ENCODE data around the gene MYL6B. TPM values are rescaled to one million over a fixed set of nuclear protein-coding genes. Genes with fewer than 3 reads are reported as not detected.
A peak's percentile ranks its signal among the peaks of the same experiment; 100 is the strongest.

MYL6B gene
- polyA plus RNA-seq, 2 of the 4 experiments (the other 2 are of a cell fraction), result 67.0 to 83.9 TPM

DNA sequence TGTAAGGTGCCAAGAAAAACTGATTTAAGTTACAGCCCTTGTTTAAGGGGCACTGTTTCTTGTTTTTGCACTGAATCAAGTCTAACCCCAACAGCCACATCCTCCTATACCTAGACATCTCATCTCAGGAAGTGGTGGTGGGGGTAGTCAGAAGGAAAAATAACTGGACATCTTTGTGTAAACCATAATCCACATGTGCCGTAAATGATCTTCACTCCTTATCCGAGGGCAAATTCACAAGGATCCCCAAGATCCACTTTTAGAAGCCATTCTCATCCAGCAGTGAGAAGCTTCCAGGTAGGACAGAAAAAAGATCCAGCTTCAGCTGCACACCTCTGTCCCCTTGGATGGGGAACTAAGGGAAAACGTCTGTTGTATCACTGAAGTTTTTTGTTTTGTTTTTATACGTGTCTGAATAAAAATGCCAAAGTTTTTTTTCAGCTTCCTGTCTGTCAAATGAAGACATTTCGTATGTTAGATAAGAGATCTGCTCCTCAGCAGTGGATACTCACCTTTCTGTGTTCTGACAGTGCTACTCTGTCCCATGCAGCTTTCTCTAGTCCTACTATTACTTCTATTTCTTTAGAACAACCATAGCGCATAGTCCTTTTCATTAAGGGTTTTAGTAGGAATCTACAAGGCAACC, 49.2 kb upstream of the MYL6B start:
- Histone ChIP-seq H3K4me2 (peak overlapping the region; percentile 85), H3K4me3 (peak overlapping the region; percentile 54), H3K4me1 (peaks cover 24% of the 10 kb centered on the region), H3K27ac (peak overlapping the region; percentile 81 to 94), H3K9me3 (no peaks in the 10 kb centered on the region)
- POLR2A ChIA-PET, result interaction anchor here (1.3 to 3.4 kb wide), 6 partner anchors 12 to 56 kb away, joined by 6 to 77 read pairs (median 12); partner anchors contain the start of genes RPL41 and ZC3H10
- CTCF ChIA-PET, result interaction anchor here (0.6 to 4.1 kb wide), 7 partner anchors 9 to 106 kb away, joined by 3 to 23 read pairs (median 4); partner anchors contain the start of genes ERBB3, SMARCC2, SUOX and ZC3H10
- WGBS (ENCODE audit: missing lambda C conversion rate), result 77% methylated on average over 6 of the region's 6 CpGs
- FAIRE-seq, result no peak
- no peak for ATAC-seq
- no peak for DNase-seq (ENCODE audit: low read depth in 1 of 2, low spot score in 1 of 2)
- TF ChIP-seq, protein P1, sequence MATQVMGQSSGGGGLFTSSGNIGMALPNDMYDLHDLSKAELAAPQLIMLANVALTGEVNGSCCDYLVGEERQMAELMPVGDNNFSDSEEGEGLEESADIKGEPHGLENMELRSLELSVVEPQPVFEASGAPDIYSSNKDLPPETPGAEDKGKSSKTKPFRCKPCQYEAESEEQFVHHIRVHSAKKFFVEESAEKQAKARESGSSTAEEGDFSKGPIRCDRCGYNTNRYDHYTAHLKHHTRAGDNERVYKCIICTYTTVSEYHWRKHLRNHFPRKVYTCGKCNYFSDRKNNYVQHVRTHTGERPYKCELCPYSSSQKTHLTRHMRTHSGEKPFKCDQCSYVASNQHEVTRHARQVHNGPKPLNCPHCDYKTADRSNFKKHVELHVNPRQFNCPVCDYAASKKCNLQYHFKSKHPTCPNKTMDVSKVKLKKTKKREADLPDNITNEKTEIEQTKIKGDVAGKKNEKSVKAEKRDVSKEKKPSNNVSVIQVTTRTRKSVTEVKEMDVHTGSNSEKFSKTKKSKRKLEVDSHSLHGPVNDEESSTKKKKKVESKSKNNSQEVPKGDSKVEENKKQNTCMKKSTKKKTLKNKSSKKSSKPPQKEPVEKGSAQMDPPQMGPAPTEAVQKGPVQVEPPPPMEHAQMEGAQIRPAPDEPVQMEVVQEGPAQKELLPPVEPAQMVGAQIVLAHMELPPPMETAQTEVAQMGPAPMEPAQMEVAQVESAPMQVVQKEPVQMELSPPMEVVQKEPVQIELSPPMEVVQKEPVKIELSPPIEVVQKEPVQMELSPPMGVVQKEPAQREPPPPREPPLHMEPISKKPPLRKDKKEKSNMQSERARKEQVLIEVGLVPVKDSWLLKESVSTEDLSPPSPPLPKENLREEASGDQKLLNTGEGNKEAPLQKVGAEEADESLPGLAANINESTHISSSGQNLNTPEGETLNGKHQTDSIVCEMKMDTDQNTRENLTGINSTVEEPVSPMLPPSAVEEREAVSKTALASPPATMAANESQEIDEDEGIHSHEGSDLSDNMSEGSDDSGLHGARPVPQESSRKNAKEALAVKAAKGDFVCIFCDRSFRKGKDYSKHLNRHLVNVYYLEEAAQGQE (IDR thresholded peaks at IDR 0.05), result no peak
- no peak for TF ChIP-seq CTCF (IDR thresholded peaks at IDR 0.05)
- TF ChIP-seq ESRRA (IDR thresholded peaks at IDR 0.05; ENCODE audit: borderline replicate concordance, low read length), result no peak
- TF ChIP-seq TFCP2L1 (CRISPR knock-in tag; IDR thresholded peaks at IDR 0.05), result no peak
- TF ChIP-seq MAFK (IDR thresholded peaks at IDR 0.05; ENCODE audit: partially characterized antibody), result no peak
- no peak for TF ChIP-seq FOSB (CRISPR knock-in tag; IDR thresholded peaks at IDR 0.05)
- no peak for TF ChIP-seq CBX2 (IDR thresholded peaks at IDR 0.05; ENCODE audit: borderline replicate concordance, low read depth)
- no peak for TF ChIP-seq FOXS1 (CRISPR knock-in tag; IDR thresholded peaks at IDR 0.05)
- TF ChIP-seq, protein P2, sequence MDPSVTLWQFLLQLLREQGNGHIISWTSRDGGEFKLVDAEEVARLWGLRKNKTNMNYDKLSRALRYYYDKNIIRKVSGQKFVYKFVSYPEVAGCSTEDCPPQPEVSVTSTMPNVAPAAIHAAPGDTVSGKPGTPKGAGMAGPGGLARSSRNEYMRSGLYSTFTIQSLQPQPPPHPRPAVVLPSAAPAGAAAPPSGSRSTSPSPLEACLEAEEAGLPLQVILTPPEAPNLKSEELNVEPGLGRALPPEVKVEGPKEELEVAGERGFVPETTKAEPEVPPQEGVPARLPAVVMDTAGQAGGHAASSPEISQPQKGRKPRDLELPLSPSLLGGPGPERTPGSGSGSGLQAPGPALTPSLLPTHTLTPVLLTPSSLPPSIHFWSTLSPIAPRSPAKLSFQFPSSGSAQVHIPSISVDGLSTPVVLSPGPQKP (IDR thresholded peaks at IDR 0.05; ENCODE audit: low read depth, low read length), result no peak
- no peak for TF ChIP-seq SMC3 (IDR thresholded peaks at IDR 0.05)
- TF ChIP-seq NPAS2 (CRISPR knock-in tag; IDR thresholded peaks at IDR 0.05; ENCODE audit: borderline replicate concordance), result no peak
- TF ChIP-seq, protein P3, sequence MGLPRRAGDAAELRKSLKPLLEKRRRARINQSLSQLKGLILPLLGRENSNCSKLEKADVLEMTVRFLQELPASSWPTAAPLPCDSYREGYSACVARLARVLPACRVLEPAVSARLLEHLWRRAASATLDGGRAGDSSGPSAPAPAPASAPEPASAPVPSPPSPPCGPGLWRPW (IDR thresholded peaks at IDR 0.05), result no peak
- TF ChIP-seq JUN (IDR thresholded peaks at IDR 0.05), result no peak
- no peak for TF ChIP-seq RCOR1 (IDR thresholded peaks at IDR 0.05; ENCODE audit: low read depth, low read length)
- no peak for TF ChIP-seq MYC (IDR thresholded peaks at IDR 0.05; ENCODE audit: borderline replicate concordance, low read length)
- no peak for TF ChIP-seq CHD2 (IDR thresholded peaks at IDR 0.05; ENCODE audit: low read length, partially characterized antibody)
- TF ChIP-seq, protein P4, sequence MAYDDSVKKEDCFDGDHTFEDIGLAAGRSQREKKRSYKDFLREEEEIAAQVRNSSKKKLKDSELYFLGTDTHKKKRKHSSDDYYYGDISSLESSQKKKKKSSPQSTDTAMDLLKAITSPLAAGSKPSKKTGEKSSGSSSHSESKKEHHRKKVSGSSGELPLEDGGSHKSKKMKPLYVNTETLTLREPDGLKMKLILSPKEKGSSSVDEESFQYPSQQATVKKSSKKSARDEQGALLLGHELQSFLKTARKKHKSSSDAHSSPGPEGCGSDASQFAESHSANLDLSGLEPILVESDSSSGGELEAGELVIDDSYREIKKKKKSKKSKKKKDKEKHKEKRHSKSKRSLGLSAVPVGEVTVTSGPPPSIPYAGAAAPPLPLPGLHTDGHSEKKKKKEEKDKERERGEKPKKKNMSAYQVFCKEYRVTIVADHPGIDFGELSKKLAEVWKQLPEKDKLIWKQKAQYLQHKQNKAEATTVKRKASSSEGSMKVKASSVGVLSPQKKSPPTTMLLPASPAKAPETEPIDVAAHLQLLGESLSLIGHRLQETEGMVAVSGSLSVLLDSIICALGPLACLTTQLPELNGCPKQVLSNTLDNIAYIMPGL (CRISPR knock-in tag; IDR thresholded peaks at IDR 0.05; ENCODE audit: borderline replicate concordance), result no peak
- TF ChIP-seq HOXB5 (CRISPR knock-in tag; IDR thresholded peaks at IDR 0.05), result no peak
